GM18870 (cell line): ENCODE data around the gene TAOK1.

Source experiments
- ATAC-seq: cut with Tn5 transposase; IDR thresholded peaks from one replicate; pipeline ENCODE4 v1.9.1; 2021; ENCODE audit warnings: moderate library complexity; ENCODE audit not compliant: unreplicated experiment

Gene TAOK1

GRCh38 chr17:29378500-29378899 is 11.7 kb upstream of the TAOK1 start:
- no peak for ATAC-seq

- ATAC-seq: no peak
These were observed 10.8 kb upstream of the TAOK1 start for GRCh38 chr17:29379084-29379991.

- ATAC-seq: no peak
These were observed 6.5 kb upstream of the TAOK1 start for GRCh38 chr17:29383686-29384085.

DNA sequence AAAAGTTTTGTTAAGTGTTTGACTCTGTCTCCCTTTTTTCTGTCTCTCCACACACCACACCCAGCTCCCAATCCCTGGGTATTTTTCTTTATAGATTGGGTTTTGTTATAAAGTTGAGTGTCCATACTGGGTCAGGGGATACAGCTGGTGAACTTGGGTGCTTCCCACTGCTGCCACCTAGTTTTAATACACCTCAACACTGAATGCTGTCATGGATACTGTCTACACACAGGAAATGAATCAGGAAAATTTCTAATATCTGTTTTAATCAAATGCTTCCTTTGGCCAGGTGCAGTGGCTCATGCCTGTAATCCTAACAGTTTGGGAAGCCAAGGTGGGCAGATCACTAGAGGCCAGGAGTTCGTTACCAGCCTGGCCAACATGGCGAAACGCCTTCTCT is 5.3 kb upstream of the TAOK1 start:
- no peak for ATAC-seq

DNA sequence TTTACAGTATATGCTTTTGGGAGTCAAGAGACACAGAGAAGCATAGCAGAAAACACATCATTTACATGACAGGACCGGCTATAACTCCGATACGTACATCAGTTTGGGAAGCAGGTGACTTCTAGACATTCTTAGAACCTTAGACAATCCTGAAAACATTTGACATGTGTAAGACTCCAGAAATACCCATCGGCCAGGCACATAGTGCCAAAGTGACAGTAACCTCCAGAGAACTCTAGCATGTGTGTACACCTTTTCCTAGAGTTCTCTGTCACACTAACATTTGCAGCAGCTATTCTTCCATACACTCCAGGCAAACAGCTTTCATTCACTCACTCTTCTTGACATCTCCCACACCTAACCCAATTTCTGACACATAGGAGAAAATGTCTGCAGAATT is 3.4 kb upstream of the TAOK1 start:
- ATAC-seq: no peak

DNA sequence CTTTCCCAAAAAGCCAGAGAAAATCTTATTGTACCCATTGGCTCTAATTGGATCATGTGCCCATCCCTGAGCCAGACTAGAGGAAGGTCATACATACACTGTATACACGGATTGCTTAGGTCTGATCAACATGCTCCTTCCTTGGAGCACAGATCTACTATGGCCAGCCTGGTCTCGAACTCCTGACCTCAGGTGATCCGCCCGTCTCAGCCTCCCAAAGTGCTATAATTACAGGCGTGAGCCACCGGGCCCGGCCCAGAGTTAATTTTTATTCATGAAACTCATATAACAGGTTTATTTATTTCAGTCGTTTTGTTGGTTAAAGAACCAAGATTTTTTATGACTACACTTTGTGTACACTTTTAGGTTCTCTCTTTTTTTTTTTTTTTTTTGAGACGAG is 1.2 kb upstream of the TAOK1 start:
- ATAC-seq: no peak

GRCh38 chr17:29390851-29391631 is 878 bp downstream of the TAOK1 start:
- ATAC-seq: no peak

DNA sequence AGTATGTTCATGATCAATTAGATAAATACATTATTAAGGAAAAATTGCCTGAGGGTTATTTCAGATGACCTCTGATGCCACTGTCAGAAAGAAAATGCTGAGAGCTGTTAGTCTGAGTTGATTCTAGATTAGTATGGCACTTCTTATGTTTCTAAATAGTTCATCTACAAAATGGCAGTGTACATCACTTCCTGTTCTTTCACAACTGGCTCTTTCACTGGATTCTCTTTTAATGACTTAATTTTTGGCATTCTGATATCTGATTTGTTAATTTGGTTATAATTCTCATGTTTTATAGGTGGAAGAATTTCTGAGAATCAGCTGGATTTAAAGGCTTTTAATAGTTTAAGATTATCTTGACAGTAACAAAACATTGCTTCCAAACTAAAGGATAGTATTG is 3.3 kb downstream of the TAOK1 start:
- ATAC-seq: no peak

DNA sequence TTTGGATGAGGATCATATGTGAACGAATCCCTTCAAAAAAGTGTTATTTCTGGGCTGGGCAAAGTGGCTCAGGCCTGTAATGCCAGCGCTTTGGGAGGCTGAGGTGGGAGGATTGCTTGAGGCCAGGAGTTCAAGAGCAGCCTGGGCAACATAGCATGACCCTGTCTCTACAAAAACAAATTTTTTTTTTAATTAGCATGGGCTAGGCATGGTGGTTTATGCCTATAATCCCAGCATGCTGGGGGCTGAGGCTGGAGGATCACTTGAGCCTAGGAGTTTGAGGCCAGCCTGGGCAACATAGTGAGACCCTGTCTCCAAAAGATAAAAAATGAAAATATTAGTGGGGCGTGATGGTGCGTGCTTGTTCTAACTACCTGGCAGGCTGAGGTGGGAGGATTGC is 4.6 kb downstream of the TAOK1 start:
- ATAC-seq: no peak

DNA sequence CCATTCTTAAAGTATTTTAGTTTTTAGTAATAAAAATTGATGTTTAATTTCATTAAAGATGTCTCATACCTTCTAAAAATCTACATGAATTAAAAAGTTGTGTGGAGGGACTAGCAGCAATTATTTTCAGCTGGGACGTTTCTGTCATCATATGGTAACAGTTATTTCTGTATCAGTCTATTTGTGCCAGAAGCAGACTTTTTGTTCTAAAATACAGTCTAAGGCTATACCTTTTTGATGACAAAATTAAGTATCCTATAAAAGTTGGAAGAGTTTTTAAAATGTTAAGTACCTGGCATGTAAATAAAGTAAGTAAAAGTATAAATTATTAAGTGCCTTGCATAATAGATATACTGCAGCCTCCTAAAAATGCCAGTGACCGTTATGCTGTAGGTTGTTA is 5.9 kb downstream of the TAOK1 start:
- ATAC-seq: no peak

DNA sequence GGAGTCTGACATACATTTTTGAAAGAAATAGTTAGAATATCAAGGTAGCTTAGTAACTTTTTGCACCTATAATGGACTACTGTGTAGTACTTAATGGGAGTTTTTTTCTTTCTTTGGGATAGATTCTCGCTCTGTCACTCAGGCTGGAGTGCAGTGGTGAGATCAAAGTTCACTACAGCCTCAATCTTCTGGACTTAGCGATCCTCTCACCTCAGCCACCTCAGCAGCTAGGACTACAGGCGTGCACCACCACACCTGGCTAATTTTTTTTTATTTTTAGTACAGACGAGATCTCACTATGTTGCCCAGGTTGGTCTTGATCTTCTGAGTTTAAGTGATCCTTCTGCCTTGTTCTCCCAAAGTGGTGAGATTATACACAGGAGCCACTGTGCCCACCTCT is 9.5 kb downstream of the TAOK1 start:
- ATAC-seq: no peak

- ATAC-seq: no peak
These were observed 10.7 kb downstream of the TAOK1 start for GRCh38 chr17:29400818-29401217.

DNA sequence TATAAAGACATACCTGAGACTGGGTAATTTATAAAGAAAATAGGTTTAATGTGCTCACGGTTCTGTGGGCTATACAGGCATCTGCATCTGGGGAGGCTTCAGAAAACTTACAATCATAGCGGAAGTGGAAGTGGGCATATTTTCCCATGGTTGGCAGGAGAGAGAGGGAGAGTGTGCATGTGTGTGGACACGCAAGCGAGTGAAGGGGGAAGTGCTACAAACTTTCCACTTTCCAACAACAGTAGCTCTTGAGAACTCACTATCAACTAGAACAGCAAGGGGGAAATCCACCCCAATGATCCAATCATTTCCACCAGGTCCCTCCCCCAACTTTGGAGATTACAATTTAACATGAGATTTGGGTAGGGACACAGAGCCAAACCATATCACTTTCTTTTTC is 11.1 kb downstream of the TAOK1 start:
- no peak for ATAC-seq

GRCh38 chr17:29407856-29408255 is 17.7 kb downstream of the TAOK1 start:
- ATAC-seq: no peak

- no peak for ATAC-seq
These were observed 19.8 kb downstream of the TAOK1 start for GRCh38 chr17:29409963-29410362.

GRCh38 chr17:29412780-29413565 is 22.8 kb downstream of the TAOK1 start:
- ATAC-seq: no peak

DNA sequence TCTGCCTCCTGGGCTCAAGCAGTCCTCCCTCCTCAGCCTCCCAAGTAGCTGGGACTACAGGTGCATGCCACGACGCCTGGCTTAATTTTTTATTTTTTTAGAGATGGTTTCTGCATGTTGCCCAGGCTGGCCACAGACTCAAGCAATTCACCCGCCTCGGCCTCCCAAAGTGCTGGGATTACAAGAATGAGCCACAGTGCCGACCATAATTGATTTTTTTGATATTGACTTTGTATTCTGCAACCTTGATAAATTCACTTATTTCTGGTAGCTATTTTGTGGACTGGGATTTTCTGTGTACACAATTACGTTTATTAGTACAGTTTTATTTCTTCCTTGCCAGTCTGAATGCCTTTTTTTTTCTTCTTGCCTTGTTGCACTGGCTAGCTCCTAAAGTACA is 30.0 kb downstream of the TAOK1 start:
- no peak for ATAC-seq

DNA sequence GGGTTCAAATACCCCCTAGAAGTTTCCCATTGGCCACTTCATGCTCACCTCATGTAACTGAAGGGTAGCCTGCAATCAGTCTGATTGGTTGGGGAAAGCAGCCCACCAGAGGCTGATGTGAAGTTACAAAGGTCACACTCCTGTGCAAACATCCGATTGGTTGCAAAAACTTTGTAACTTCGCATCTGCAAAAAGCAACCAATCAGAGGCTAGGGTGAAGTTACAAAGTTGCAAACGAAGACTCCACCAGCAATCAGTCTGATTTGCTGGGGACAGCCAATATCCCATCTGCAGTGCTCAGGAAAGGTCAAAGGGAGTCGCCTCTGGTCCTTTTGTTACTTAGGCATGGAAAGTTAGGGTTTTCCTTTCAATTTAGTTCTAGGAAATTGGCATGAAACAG is 40.1 kb downstream of the TAOK1 start:
- ATAC-seq: no peak

- no peak for ATAC-seq
These were observed 43.4 kb downstream of the TAOK1 start for GRCh38 chr17:29433541-29433940.

DNA sequence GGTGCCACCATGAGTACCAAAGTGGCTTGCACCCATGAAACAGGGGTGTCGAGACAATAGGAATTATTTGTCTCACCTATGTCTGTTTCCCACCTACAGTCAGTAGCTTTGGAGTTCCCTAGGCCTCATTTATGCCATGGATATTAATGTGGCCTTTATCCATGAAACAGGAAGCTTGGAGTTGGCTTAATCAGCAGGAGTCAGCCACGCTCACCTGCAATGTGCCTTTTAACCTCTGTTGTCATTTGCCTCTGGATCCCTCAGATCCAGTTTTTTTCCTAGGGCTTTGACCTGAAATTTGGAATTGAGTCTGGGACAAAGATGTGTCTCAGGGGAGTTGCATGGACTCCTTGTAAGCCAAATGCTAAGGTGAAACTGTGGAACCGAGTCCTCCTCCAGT is 44.4 kb downstream of the TAOK1 start:
- ATAC-seq: no peak

DNA sequence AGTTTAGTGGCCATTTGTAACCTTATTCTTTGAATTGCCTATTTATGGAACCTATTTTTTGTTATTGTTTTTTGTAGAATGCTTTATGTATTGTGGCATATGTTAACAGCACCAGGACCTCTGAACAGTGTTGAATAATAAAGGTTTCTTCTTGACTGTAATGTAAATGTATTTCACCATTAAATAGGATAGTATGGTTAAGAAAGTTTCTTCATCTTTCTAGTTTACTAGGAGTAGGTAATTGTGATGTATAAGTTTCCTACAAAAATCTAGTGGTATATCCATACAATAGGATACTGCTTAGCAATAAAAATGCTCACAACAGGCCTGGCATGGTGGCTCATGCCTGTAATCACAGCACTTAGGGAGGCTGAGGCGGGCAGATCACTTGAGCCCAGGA is 52.3 kb downstream of the TAOK1 start:
- ATAC-seq: no peak
